Spleen (tissue), 11 donors: Measurements from ENCODE around the gene LRRC32. TPM values are rescaled to one million over a fixed set of nuclear protein-coding genes. Genes with fewer than 3 reads are reported as not detected.

Source experiments
- DNase-seq: peaks from one replicate; pipeline ENCODE4 v3.0.0-alpha.2; 2020
- H3K27ac ChIP-seq, 8 donors: fragments of 200-600 bp; sonication (generic) in 7 of 8; 1 replicate in 4 of 8; 2 replicates in 4 of 8; pipeline versions ENCODE4 v1.5.0 to v1.8.0; 2016 to 2021; ENCODE audit warnings: inconsistent platforms in 4 of 8, mild to moderate bottlenecking in 4 of 8, moderate library complexity in 1 of 8
- H3K27me3 ChIP-seq, 7 donors: fragments of 200-600 bp; sonication (generic) in 6 of 7; replicated peaks in 1 of 7; 1 replicate in 4 of 7; 2 replicates in 3 of 7; pipeline versions ENCODE4 v1.5.0 to v1.8.0; 2016 to 2021; ENCODE audit warnings: inconsistent platforms in 3 of 7, mild to moderate bottlenecking in 1 of 7
- H3K36me3 ChIP-seq, 6 donors: fragments of 200-600 bp; sonication (generic) in 5 of 6; 1 replicate in 4 of 6; 2 replicates in 2 of 6; pipeline versions ENCODE4 v1.5.0 to v1.8.0; 2016 to 2021; ENCODE audit warnings: inconsistent platforms in 2 of 6
- H3K4me1 ChIP-seq, 6 donors: fragments of 200-600 bp; sonication (generic) in 5 of 6; 1 replicate in 3 of 6; 2 replicates in 3 of 6; pipeline versions ENCODE4 v1.5.0 to v1.8.0; 2016 to 2021; ENCODE audit warnings: inconsistent platforms in 3 of 6
- H3K4me3 ChIP-seq, 8 donors: fragments of 200-600 bp; sonication (generic) in 7 of 8; 1 replicate in 4 of 8; 2 replicates in 4 of 8; pipeline versions ENCODE4 v1.5.0 to v1.8.0; 2016 to 2021; ENCODE audit warnings: inconsistent platforms in 4 of 8, mild to moderate bottlenecking in 4 of 8, moderate library complexity in 2 of 8
- H3K9me3 ChIP-seq, 8 donors: fragments of 200-600 bp; sonication (generic) in 7 of 8; 1 replicate in 4 of 8; 2 replicates in 4 of 8; pipeline versions ENCODE4 v1.5.0 to v1.8.0; 2016 to 2021; ENCODE audit warnings: inconsistent platforms in 4 of 8
- POLR2A ChIP-seq, 3 donors: fragments of 450-650 bp; IDR thresholded peaks; one replicate each; pipeline ENCODE4 v1.5.1; 2017; ENCODE audit warnings: antibody characterized with exemption in 3 of 3, mild to moderate bottlenecking in 1 of 3
- POLR2AphosphoS5 ChIP-seq, 3 donors: sonication (generic); formaldehyde crosslinking; IDR thresholded peaks; one replicate each; pipeline ENCODE4 v1.5.1; 2017; ENCODE audit warnings: antibody characterized with exemption in 3 of 3
- WGBS, 5 donors: extraction: QIAGEN DNeasy Blood & Tissue Kit in 3 of 5; methylation state at CpG; one replicate each; pipeline versions ENCODE4 v1.1.5 to v1.1.7; 2013 to 2018; 5-methylcytosine and 5-hydroxymethylcytosine counted together
- intact Hi-C: fragments of 100-400 bp; cut with DNase I; formaldehyde crosslinking; loops from one replicate; pipeline ENCODE4 v1.15.0; 2023; ENCODE audit warnings: low total_unique reads
- polyA plus RNA-seq, 3 donors: library from polyadenylated mRNA; stranded (reverse); fragments of 200-250 nt; gene quantifications; one replicate each; pipeline ENCODE4 v1.2.1, GENCODE V29; 2013
- total RNA-seq, 7 donors: library from RNA; depleted of rRNA in 3 of 7; stranded (reverse); fragments of >200 nt in 3 of 7; fragmentation: NEBNext Ultra II Directional in 4 of 7; extraction: Animal tissue kit (Norgen Biotek cat#: 25700) in 4 of 7; gene quantifications; one replicate each; pipeline versions ENCODE4 v1.1.0 to v1.2.1, GENCODE V29; 2016 to 2021
- TF ChIP-seq, protein P1 (sequence below), 11 experiments: fragments of 200-600 bp in 7 of 11; fragments of 450-650 bp in 4 of 11; sonication (generic) in 4 of 11; IDR thresholded peaks in 8 of 11; conservative IDR thresholded peaks in 3 of 11; 1 replicate in 7 of 11; 2 replicates in 4 of 11; pipeline versions ENCODE4 v1.4.0 to v1.8.0; 2016 to 2021; ENCODE audit warnings: antibody characterized with exemption in 11 of 11, inconsistent platforms in 4 of 11, mild to moderate bottlenecking in 1 of 11
- donor health status: healthy with polysubstance abuse.
- donor health status: DM: no; HTN: no; CAD: no; lungs with moderate emphysema.
- donor health status: DM: no; HTN: no; CAD: no.
- donor health status: Bipolar disorder and iron deficiency.
- donor health status: healthy.
- donor health status: DM: no; HTN: no; CAD: no.
- donor health status: DM: yes; HTN: yes; CAD: no.

Gene LRRC32
- total and polyA plus RNA-seq, 10 donors = 25.9 to 214 (median 74.3) TPM

DNA sequence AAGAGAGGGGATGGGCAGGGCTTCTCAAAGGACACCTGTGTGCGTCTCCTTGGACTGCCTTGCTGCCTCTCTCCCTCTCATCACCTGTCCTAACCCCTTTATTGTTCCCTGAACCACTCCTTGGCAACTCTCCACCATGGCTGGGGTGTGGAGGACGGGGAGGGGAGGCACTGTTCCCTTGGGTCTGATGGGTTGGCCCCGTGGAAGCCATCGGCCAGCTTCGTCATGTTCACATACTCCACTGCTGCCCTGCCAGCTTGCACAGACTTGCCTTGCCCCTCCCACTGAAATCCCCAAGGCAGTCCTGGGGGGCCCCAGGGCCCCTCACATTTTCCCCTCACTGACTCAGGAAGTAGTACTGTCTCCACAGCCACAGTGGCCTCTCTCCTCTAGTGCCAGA, 36.1 kb upstream of the LRRC32 start:
- no peak for DNase-seq
- intact Hi-C loops = no loop called here
- WGBS, 5 donors = 84 to 93% (median 92%) methylated on average over 5 of the region's 5 CpGs
- TF ChIP-seq, protein P1, sequence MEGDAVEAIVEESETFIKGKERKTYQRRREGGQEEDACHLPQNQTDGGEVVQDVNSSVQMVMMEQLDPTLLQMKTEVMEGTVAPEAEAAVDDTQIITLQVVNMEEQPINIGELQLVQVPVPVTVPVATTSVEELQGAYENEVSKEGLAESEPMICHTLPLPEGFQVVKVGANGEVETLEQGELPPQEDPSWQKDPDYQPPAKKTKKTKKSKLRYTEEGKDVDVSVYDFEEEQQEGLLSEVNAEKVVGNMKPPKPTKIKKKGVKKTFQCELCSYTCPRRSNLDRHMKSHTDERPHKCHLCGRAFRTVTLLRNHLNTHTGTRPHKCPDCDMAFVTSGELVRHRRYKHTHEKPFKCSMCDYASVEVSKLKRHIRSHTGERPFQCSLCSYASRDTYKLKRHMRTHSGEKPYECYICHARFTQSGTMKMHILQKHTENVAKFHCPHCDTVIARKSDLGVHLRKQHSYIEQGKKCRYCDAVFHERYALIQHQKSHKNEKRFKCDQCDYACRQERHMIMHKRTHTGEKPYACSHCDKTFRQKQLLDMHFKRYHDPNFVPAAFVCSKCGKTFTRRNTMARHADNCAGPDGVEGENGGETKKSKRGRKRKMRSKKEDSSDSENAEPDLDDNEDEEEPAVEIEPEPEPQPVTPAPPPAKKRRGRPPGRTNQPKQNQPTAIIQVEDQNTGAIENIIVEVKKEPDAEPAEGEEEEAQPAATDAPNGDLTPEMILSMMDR (IDR thresholded peaks at IDR 0.05 in 8 of 11, conservative IDR thresholded peaks at IDR 0.05 in 3 of 11) = no peak
- TF ChIP-seq POLR2AphosphoS5 (IDR thresholded peaks at IDR 0.05) = no peak
- TF ChIP-seq POLR2A (IDR thresholded peaks at IDR 0.05) = no peak
- no peaks in the 10 kb centered on the region for H3K4me1 ChIP-seq
- H3K4me3 ChIP-seq = no peak overlapping the region
- no peak overlapping the region for H3K27ac ChIP-seq
- H3K27me3 ChIP-seq = no peaks in the 10 kb centered on the region
- H3K36me3 ChIP-seq = no peaks in the 10 kb centered on the region
- peaks cover 0 to 15% (median 5%) of the 10 kb centered on the region in 8 donors for H3K9me3 ChIP-seq

DNA sequence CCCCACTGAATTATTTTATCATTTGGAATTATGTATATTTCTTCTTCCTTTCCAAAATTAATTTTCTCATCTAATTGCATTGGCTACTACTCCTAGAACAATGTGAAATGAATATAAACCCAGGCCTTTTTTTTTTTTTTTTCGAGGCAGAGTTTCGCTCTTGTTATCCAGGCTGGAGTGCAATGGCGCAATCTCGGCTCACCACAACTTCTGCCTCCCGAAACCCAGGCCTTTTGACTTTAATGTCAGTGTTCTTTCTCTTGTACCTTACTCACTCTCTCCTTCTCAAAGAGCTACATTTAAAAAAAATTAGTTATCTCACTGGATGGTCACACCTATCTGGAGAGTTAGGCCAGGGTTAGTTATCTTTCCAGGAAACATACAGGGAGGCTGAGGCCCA, 35.3 kb upstream of the LRRC32 start:
- H3K36me3 ChIP-seq = no peaks in the 10 kb centered on the region
- intact Hi-C loops = no loop called here
- TF ChIP-seq, protein P1 (IDR thresholded peaks at IDR 0.05 in 8 of 11, conservative IDR thresholded peaks at IDR 0.05 in 3 of 11) = no peak
- TF ChIP-seq POLR2A (IDR thresholded peaks at IDR 0.05) = no peak
- TF ChIP-seq POLR2AphosphoS5 (IDR thresholded peaks at IDR 0.05) = no peak
- H3K27me3 ChIP-seq = peaks cover 0 to 1% (median 0%) of the 10 kb centered on the region in 7 donors
- no peak overlapping the region for H3K27ac ChIP-seq
- 63 to 90% (median 80%) methylated on average over 5 of the region's 5 CpGs for WGBS, 5 donors
- DNase-seq = no peak
- H3K4me1 ChIP-seq = no peaks in the 10 kb centered on the region
- peaks cover 0 to 15% (median 5%) of the 10 kb centered on the region in 8 donors for H3K9me3 ChIP-seq
- no peak overlapping the region for H3K4me3 ChIP-seq

DNA sequence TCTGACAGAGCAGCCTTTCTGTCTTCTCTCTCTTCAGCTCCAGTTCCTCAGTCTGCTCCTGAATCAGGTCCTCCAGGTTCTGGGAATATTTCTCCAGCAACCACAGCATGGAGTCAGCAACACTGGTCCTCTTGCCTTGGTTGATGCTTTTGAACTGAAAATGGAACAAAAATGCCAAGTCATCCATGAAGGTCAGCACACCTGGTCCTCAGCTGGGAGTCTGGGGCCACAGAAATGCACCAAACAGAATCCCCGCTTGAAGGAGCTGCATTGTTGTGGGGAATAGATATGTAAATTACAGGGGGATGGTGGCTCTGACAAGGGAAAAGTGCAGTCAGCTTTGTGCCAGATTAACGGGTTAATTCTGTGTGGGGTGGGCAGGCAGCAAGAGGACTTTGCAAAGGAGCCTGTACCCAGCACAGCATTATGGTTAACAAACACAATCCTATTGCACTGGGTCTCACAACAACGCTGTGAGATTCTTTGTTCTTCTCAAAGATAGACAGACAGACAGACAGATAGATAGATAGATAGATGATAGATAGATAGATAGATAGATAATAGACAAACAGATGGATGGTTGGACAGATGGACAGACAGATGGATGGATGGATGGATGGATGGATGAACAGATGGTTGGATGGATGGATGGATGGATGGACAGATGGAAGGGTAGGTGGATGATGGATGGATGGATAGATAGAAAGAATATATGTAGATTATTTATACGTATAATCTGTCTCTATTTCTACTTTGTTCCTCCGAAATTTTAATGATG, 33.8 kb upstream of the LRRC32 start:
- WGBS, 5 donors = 73 to 83% (median 81%) methylated on average over 5 of the region's 5 CpGs
- no peak for DNase-seq
- H3K36me3 ChIP-seq = no peaks in the 10 kb centered on the region
- H3K27ac ChIP-seq = no peak overlapping the region
- H3K4me1 ChIP-seq = no peaks in the 10 kb centered on the region
- intact Hi-C loops = no loop called here
- H3K9me3 ChIP-seq = peaks cover 0 to 15% (median 5%) of the 10 kb centered on the region in 8 donors
- no peak overlapping the region for H3K4me3 ChIP-seq
- TF ChIP-seq, protein P1 (IDR thresholded peaks at IDR 0.05 in 8 of 11, conservative IDR thresholded peaks at IDR 0.05 in 3 of 11) = no peak
- no peak for TF ChIP-seq POLR2A (IDR thresholded peaks at IDR 0.05)
- no peak for TF ChIP-seq POLR2AphosphoS5 (IDR thresholded peaks at IDR 0.05)
- peaks cover 0 to 4% (median 0%) of the 10 kb centered on the region in 7 donors for H3K27me3 ChIP-seq

GRCh38 chr11:76703707-76704106, 33.2 kb upstream of the LRRC32 start:
- no peaks in the 10 kb centered on the region for H3K4me1 ChIP-seq
- intact Hi-C loops = no loop called here
- TF ChIP-seq, protein P1 (IDR thresholded peaks at IDR 0.05 in 8 of 11, conservative IDR thresholded peaks at IDR 0.05 in 3 of 11) = no peak
- TF ChIP-seq POLR2A (IDR thresholded peaks at IDR 0.05) = no peak
- TF ChIP-seq POLR2AphosphoS5 (IDR thresholded peaks at IDR 0.05) = no peak
- 78 to 98% (median 90%) methylated on average over 1 of the region's 1 CpG for WGBS, 5 donors
- no peak overlapping the region for H3K27ac ChIP-seq
- H3K4me3 ChIP-seq = no peak overlapping the region
- peaks cover 0 to 15% (median 5%) of the 10 kb centered on the region in 8 donors for H3K9me3 ChIP-seq
- H3K36me3 ChIP-seq = no peaks in the 10 kb centered on the region
- peaks cover 0 to 4% (median 0%) of the 10 kb centered on the region in 7 donors for H3K27me3 ChIP-seq
- no peak for DNase-seq
